RWPE2 (cell line): Measurements from ENCODE around the gene ZNF41.

Experiments used
- ATAC-seq: fragments of 200-7000 bp; cut with Tn5 transposase; 3 replicates; pipeline ENCODE4 v1.9.1; 2021; ENCODE audit warnings: low read depth
- DNase-seq: peaks from one replicate; pipeline ENCODE4 v3.0.0-alpha.2; 2020; ENCODE audit warnings: low spot score
- H3K27ac ChIP-seq: fragments of 450-650 bp; 2 replicates; pipeline ENCODE4 v1.5.1; 2017; ENCODE audit warnings: mild to moderate bottlenecking; ENCODE audit not compliant: poor library complexity, severe bottlenecking
- H3K27me3 ChIP-seq: fragments of 250-450 bp; sonication (Bioruptor Pico); 2 replicates; pipeline ENCODE4 v1.5.1; 2021; ENCODE audit warnings: mild to moderate bottlenecking, moderate library complexity; ENCODE audit not compliant: insufficient read depth, poor library complexity, severe bottlenecking
- H3K36me3 ChIP-seq: fragments of 250-450 bp; sonication (Bioruptor Pico); 2 replicates; pipeline ENCODE4 v1.5.1; 2020; ENCODE audit warnings: low read depth, mild to moderate bottlenecking, moderate library complexity
- H3K4me1 ChIP-seq: fragments of 250-450 bp; sonication (Bioruptor Pico); 2 replicates; pipeline ENCODE4 v1.5.1; 2021; ENCODE audit warnings: mild to moderate bottlenecking, moderate library complexity; ENCODE audit not compliant: insufficient read depth, poor library complexity, severe bottlenecking
- H3K4me3 ChIP-seq: fragments of 250-450 bp; sonication (Bioruptor Pico); 2 replicates; pipeline ENCODE4 v1.5.1; 2021; ENCODE audit warnings: mild to moderate bottlenecking, moderate library complexity; ENCODE audit not compliant: severe bottlenecking
- H3K9me3 ChIP-seq: fragments of 250-450 bp; sonication (Bioruptor Pico); 2 replicates; pipeline ENCODE4 v1.5.1; 2021; ENCODE audit warnings: mild to moderate bottlenecking, moderate library complexity; ENCODE audit not compliant: severe bottlenecking
- TF ChIP-seq, protein P1 (sequence below): fragments of 450-650 bp; IDR thresholded peaks from one replicate; pipeline ENCODE4 v1.5.1; 2017; ENCODE audit warnings: mild to moderate bottlenecking, moderate library complexity; ENCODE audit not compliant: poor library complexity, severe bottlenecking

The ZNF41 gene

DNA sequence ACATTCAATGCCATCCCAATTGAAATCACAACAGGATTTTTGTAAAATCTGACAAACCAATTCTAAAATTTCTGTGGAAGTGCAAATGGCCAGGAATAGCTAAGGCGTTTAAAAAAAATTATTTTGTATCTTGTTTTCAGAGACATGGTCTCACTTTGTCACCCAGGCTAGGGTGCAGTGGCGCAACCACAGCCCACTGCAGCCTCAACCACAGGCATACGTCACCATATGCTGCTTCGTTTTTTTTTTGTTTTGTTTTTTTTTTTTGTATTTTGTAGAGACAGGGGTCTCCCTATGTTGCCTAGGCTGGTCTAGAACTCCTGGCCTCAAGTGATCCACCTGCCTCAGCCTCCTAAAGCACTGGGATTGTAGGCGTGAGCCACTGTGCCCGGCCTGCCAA lies 24.5 kb downstream of the ZNF41 start:
- Histone ChIP-seq H3K4me3 (no peak overlapping the region), H3K4me1 (no peaks in the 10 kb centered on the region), H3K27me3 (no peaks in the 10 kb centered on the region), H3K9me3 (no peaks in the 10 kb centered on the region), H3K36me3 (peaks cover 15% of the 10 kb centered on the region; the same call in 1 of the 2 replicates), H3K27ac (no peak overlapping the region)
- DNase-seq (no peak), ATAC-seq (no peak)
- TF ChIP-seq, protein P1, sequence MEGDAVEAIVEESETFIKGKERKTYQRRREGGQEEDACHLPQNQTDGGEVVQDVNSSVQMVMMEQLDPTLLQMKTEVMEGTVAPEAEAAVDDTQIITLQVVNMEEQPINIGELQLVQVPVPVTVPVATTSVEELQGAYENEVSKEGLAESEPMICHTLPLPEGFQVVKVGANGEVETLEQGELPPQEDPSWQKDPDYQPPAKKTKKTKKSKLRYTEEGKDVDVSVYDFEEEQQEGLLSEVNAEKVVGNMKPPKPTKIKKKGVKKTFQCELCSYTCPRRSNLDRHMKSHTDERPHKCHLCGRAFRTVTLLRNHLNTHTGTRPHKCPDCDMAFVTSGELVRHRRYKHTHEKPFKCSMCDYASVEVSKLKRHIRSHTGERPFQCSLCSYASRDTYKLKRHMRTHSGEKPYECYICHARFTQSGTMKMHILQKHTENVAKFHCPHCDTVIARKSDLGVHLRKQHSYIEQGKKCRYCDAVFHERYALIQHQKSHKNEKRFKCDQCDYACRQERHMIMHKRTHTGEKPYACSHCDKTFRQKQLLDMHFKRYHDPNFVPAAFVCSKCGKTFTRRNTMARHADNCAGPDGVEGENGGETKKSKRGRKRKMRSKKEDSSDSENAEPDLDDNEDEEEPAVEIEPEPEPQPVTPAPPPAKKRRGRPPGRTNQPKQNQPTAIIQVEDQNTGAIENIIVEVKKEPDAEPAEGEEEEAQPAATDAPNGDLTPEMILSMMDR, result no peak

DNA sequence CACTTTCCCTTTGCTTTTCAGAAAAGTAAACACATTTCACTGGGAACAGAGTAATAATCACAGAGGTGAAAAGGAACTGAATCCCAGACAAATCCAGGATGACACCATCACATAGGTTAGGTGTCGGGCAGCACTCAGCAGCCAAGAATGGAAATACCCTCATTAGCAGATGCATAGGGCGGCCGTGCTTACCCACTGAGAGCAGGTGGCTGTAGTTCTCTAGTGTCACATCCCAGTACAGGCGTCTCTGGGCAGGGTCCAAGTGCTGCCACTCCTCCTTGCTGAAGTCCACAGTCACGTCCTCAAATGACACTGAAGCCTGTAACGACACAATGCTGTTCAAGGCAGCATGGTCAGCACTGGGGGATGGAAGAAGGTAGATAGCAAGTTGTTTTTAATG lies 26.9 kb downstream of the ZNF41 start:
- DNase-seq (no peak), ATAC-seq (no peak)
- TF ChIP-seq, protein P1, result no peak
- H3K4me3 ChIP-seq, result no peak overlapping the region
- H3K4me1 ChIP-seq, result no peaks in the 10 kb centered on the region
- no peaks in the 10 kb centered on the region for H3K9me3 ChIP-seq
- H3K27ac ChIP-seq, result no peak overlapping the region
- peaks cover 22% of the 10 kb centered on the region; the same call in 1 of the 2 replicates for H3K36me3 ChIP-seq
- no peaks in the 10 kb centered on the region for H3K27me3 ChIP-seq

DNA sequence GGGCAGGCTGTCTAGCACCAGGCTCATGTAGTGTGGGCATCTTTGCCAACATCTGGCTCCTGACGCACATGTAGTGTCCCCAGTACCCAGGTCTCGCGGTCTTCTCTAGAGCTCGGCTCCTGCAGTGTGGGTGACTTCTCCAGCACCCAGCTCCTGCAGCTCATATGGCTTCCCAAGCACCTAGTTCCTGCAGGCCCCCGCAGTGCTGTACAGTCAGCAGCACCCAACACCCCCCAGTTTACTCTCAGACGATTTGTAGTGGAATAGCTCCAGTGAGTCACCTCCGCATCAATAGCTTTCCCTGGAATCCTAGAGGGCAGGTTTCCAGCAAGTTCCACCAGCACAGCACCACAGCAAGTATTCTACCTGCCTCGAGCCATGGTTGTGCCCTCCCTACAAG lies 30.9 kb downstream of the ZNF41 start:
- peaks cover 22% of the 10 kb centered on the region; the same call in 1 of the 2 replicates for H3K36me3 ChIP-seq
- ATAC-seq (no peak), DNase-seq (no peak)
- no peaks in the 10 kb centered on the region for H3K27me3 ChIP-seq
- no peaks in the 10 kb centered on the region for H3K9me3 ChIP-seq
- H3K27ac ChIP-seq, result no peak overlapping the region
- H3K4me1 ChIP-seq, result no peaks in the 10 kb centered on the region
- no peak overlapping the region for H3K4me3 ChIP-seq
- TF ChIP-seq, protein P1, result no peak

DNA sequence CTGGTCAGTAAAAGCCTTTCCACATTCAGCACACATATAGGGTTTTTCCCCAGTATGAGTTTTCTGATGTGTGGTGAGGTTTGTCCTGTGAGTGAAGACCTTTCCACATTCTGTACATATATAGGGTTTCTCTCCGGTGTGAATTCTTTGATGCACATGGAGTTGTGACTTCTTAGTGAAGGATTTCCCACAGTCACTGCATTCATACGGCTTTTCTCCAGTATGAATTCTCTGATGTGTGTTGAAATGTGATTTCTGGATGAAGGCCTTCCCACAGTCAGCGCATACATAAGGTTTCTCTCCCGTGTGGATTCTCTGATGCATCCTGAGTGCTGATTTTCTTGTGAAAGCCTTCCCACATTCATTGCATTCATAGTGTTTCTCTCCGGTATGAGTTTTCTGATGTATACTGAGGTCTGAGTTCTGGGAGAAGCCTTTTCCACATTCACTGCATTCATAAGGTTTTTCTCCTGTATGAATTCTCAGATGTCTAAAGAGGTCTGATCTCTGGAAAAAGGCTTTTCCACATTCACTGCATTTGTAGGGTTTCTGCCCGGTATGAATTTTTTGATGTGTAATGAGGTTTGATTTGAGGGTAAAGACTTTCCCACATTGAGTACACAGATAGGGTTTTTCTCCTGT lies 34.7 kb downstream of the ZNF41 start:
- Histone ChIP-seq H3K4me1 (no peaks in the 10 kb centered on the region), H3K4me3 (no peak overlapping the region), H3K27me3 (no peaks in the 10 kb centered on the region), H3K27ac (no peak overlapping the region), H3K9me3 (no peaks in the 10 kb centered on the region), H3K36me3 (peaks cover 7% of the 10 kb centered on the region; the same call in 1 of the 2 replicates)
- DNase-seq, result no peak
- TF ChIP-seq, protein P1, result no peak
- no peak for ATAC-seq

DNA sequence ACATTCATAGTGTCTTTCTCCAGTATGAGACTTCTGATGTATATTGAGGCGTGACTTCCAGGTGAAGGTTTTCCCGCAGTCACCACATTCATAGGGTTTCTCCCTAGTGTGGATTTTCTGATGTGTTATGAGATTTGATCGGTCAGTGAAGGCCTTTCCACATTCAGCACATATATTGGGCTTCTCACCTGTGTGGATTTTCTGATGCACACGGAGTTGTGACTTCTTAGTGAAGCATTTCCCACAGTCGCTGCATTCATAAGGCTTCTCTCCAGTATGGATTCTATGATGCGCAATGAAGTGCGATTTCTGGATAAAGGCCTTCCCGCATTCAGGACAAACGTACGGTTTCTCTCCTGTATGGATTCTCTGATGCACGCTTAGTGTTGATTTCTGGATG lies 35.4 kb downstream of the ZNF41 start:
- DNase-seq (no peak), ATAC-seq (no peak)
- H3K27me3 ChIP-seq, result no peaks in the 10 kb centered on the region
- H3K4me1 ChIP-seq, result no peaks in the 10 kb centered on the region
- H3K27ac ChIP-seq, result no peak overlapping the region
- TF ChIP-seq, protein P1, result no peak
- no peak overlapping the region for H3K4me3 ChIP-seq
- H3K9me3 ChIP-seq, result no peaks in the 10 kb centered on the region
- H3K36me3 ChIP-seq, result peaks cover 2% of the 10 kb centered on the region; the same call in 1 of the 2 replicates
